Chondrocyte (in vitro differentiated cells): Measurements from ENCODE around the gene CCNC. TPM values are rescaled to one million over a fixed set of nuclear protein-coding genes. Genes with fewer than 3 reads are reported as not detected.

Experiments
- DNase-seq: peaks from one replicate; pipeline ENCODE4 v3.0.0; 2021; ENCODE audit warnings: mixed read lengths, low spot score
- H3K27ac Mint-ChIP-seq: one replicate; pipeline ENCODE4 v1.8.0; 2021; ENCODE audit warnings: mild to moderate bottlenecking, moderate library complexity, mixed read lengths; ENCODE audit not compliant: unreplicated experiment
- H3K27me3 Mint-ChIP-seq: 2 replicates; pipeline ENCODE4 v1.8.0; 2021; ENCODE audit warnings: low read depth, mixed read lengths
- H3K36me3 Mint-ChIP-seq: 2 replicates; pipeline ENCODE4 v1.8.0; 2021; ENCODE audit warnings: low read depth, mixed read lengths
- H3K4me1 Mint-ChIP-seq: 2 replicates; pipeline ENCODE4 v1.8.0; 2021; ENCODE audit warnings: low read depth, mild to moderate bottlenecking, mixed read lengths
- H3K4me3 Mint-ChIP-seq: one replicate; pipeline ENCODE4 v1.8.0; 2021; ENCODE audit warnings: mild to moderate bottlenecking, moderate library complexity, mixed read lengths; ENCODE audit not compliant: unreplicated experiment
- H3K9me3 Mint-ChIP-seq: 2 replicates; pipeline ENCODE4 v1.8.0; 2021; ENCODE audit warnings: low read depth, mixed read lengths
- CTCF ChIP-seq: fragments of 200-600 bp; sonication (generic); IDR thresholded peaks from 2 replicates; pipeline ENCODE4 v1.5.0; 2021; ENCODE audit warnings: antibody characterized with exemption, mild to moderate bottlenecking, moderate library complexity
- total RNA-seq: library from RNA; stranded (reverse); gene quantifications from 3 replicates; pipeline ENCODE4 v1.2.1, GENCODE V29; 2021

Gene CCNC
- total RNA-seq, 1 donor from 2014 or later = 35.5 TPM

GRCh38 chr6:99563056-99563723 is 5.3 kb downstream of the CCNC start:
- Mint-ChIP-seq H3K27me3 (no peaks in the 10 kb centered on the region), H3K9me3 (no peaks in the 10 kb centered on the region), H3K4me1 (peaks cover 28% of the 10 kb centered on the region), H3K27ac (no peak overlapping the region), H3K36me3 (peaks cover 1% of the 10 kb centered on the region), H3K4me3 (no peak overlapping the region)
- no peak for DNase-seq
- no peak for TF ChIP-seq CTCF

GRCh38 chr6:99560668-99561067 is 7.8 kb downstream of the CCNC start:
- H3K27me3 Mint-ChIP-seq = no peaks in the 10 kb centered on the region
- H3K36me3 Mint-ChIP-seq = peaks cover 15% of the 10 kb centered on the region
- DNase-seq = no peak
- no peak for TF ChIP-seq CTCF
- no peaks in the 10 kb centered on the region for H3K9me3 Mint-ChIP-seq
- H3K27ac Mint-ChIP-seq = no peak overlapping the region
- H3K4me3 Mint-ChIP-seq = no peak overlapping the region
- peaks cover 12% of the 10 kb centered on the region for H3K4me1 Mint-ChIP-seq

GRCh38 chr6:99559057-99559456 is 9.4 kb downstream of the CCNC start:
- Mint-ChIP-seq H3K27me3 (no peaks in the 10 kb centered on the region), H3K4me3 (no peak overlapping the region), H3K36me3 (peaks cover 22% of the 10 kb centered on the region), H3K27ac (no peak overlapping the region), H3K4me1 (peaks cover 9% of the 10 kb centered on the region), H3K9me3 (peaks cover 4% of the 10 kb centered on the region)
- TF ChIP-seq CTCF = no peak
- no peak for DNase-seq

GRCh38 chr6:99553888-99554287 is 14.6 kb downstream of the CCNC start:
- Mint-ChIP-seq H3K4me1 (no peaks in the 10 kb centered on the region), H3K36me3 (peaks cover 25% of the 10 kb centered on the region), H3K9me3 (peaks cover 4% of the 10 kb centered on the region), H3K4me3 (no peak overlapping the region), H3K27ac (no peak overlapping the region), H3K27me3 (no peaks in the 10 kb centered on the region)
- no peak for TF ChIP-seq CTCF
- DNase-seq = no peak

GRCh38 chr6:99550046-99550748 is 18.3 kb downstream of the CCNC start:
- peaks cover 3% of the 10 kb centered on the region for H3K9me3 Mint-ChIP-seq
- no peak for TF ChIP-seq CTCF
- H3K4me3 Mint-ChIP-seq = no peak overlapping the region
- H3K36me3 Mint-ChIP-seq = peaks cover 26% of the 10 kb centered on the region
- H3K27me3 Mint-ChIP-seq = no peaks in the 10 kb centered on the region
- no peak for DNase-seq
- no peaks in the 10 kb centered on the region for H3K4me1 Mint-ChIP-seq
- H3K27ac Mint-ChIP-seq = no peak overlapping the region
